ENCODE data around the gene ARHGEF17. TPM values are rescaled to one million over a fixed set of nuclear protein-coding genes. Genes with fewer than 3 reads are reported as not detected.

ARHGEF17 gene
- polyA plus RNA-seq, 3 donors = 0.16 to 1.2 (median 0.55) TPM

DNA sequence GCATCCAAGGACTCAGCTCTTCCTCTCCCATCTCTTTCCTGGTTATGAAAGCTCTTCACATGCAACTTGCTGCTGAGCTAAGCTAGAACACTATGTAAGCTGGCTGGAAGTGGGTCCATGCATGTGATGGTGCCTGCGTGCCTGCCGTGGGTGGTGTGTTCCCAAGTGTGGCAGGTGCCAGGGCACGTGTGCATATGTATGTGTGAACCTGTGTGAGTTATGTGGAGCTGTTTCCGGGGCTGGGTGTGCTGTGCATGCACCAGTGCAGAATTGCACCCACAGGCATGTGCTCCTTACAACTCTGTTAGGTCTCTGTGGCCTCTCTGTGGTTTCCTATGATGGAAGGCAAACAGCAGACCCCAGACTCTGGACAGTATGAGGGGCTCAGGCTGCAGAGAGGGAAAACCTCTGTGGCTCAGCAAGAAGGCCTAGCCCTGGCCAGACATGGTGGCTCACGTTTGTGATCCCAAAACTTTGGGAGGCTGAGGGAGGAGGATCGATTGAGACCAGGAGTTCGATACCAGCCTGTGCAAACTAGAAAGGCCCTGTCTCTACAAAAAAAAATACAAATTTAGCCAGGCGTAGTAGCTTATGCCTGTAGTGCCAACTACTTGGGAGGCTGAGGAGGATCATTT lies 40.1 kb upstream of the ARHGEF17 start:
- Mint-ChIP-seq H3K9me3 (peaks cover 0 to 5% (median 0%) of the 10 kb centered on the region in 7 donors), H3K27me3 (ENCODE audit: low read depth in 3 of 3) (peaks cover 41 to 45% (median 45%) of the 10 kb centered on the region in 3 donors), H3K27ac (peak overlapping the region in 1 of 7 donors; percentile 46), H3K4me1 (peaks cover 49% of the 10 kb centered on the region), H3K36me3 (peaks cover 0 to 7% of the 10 kb centered on the region in 2 donors), H3K4me3 (no peak overlapping the region)
- DNase-seq = no peak
- peaks cover 0 to 9% of the 10 kb centered on the region in 2 donors for H3K9me3 ChIP-seq (replicated peaks in 1 of 2; ENCODE audit: control insufficient read depth in 1 of 2, insufficient read depth in 1 of 2, low read length in 2 of 2)
- H3K4me2 ChIP-seq (replicated peaks; ENCODE audit: extremely low read depth, low read length, poor library complexity, severe bottlenecking) = no peak overlapping the region
- no peaks in the 10 kb centered on the region for H4K20me1 ChIP-seq (ENCODE audit: insufficient read depth, low read length)
- H3K4me3 ChIP-seq (replicated peaks in 1 of 3; ENCODE audit: low read depth in 2 of 3, low read length in 3 of 3) = no peak overlapping the region
- H3K4me1 ChIP-seq (ENCODE audit: control insufficient read depth in 1 of 2, insufficient read depth in 2 of 2, low read length in 2 of 2) = peaks cover 39 to 41% of the 10 kb centered on the region in 2 donors
- TF ChIP-seq, protein P1, sequence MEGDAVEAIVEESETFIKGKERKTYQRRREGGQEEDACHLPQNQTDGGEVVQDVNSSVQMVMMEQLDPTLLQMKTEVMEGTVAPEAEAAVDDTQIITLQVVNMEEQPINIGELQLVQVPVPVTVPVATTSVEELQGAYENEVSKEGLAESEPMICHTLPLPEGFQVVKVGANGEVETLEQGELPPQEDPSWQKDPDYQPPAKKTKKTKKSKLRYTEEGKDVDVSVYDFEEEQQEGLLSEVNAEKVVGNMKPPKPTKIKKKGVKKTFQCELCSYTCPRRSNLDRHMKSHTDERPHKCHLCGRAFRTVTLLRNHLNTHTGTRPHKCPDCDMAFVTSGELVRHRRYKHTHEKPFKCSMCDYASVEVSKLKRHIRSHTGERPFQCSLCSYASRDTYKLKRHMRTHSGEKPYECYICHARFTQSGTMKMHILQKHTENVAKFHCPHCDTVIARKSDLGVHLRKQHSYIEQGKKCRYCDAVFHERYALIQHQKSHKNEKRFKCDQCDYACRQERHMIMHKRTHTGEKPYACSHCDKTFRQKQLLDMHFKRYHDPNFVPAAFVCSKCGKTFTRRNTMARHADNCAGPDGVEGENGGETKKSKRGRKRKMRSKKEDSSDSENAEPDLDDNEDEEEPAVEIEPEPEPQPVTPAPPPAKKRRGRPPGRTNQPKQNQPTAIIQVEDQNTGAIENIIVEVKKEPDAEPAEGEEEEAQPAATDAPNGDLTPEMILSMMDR (IDR thresholded peaks at IDR 0.05) = no peak
- H2AFZ ChIP-seq (ENCODE audit: insufficient read depth, low read depth, low read length, poor library complexity, severe bottlenecking) = no peak overlapping the region
- peaks cover 21 to 36% of the 10 kb centered on the region in 2 donors for H3K27me3 ChIP-seq (ENCODE audit: control insufficient read depth in 2 of 2, insufficient read depth in 2 of 2, low read length in 2 of 2)
- no peaks in the 10 kb centered on the region for H3K36me3 ChIP-seq (replicated peaks in 1 of 2; ENCODE audit: control insufficient read depth in 1 of 2, insufficient read depth in 2 of 2, low read length in 2 of 2)
- H3K27ac ChIP-seq (ENCODE audit: low read depth in 1 of 2, low read length in 2 of 2) = no peak overlapping the region
- intact Hi-C loops (cut with micrococcal nuclease) = no loop called here
- H3K9ac ChIP-seq (ENCODE audit: insufficient read depth, low read length, poor library complexity, severe bottlenecking) = no peak overlapping the region
- H3K79me2 ChIP-seq (ENCODE audit: insufficient read depth, low read length) = no peaks in the 10 kb centered on the region
- 87% methylated on average over 4 of the region's 8 CpGs for WGBS (ENCODE audit: insufficient coverage)

DNA sequence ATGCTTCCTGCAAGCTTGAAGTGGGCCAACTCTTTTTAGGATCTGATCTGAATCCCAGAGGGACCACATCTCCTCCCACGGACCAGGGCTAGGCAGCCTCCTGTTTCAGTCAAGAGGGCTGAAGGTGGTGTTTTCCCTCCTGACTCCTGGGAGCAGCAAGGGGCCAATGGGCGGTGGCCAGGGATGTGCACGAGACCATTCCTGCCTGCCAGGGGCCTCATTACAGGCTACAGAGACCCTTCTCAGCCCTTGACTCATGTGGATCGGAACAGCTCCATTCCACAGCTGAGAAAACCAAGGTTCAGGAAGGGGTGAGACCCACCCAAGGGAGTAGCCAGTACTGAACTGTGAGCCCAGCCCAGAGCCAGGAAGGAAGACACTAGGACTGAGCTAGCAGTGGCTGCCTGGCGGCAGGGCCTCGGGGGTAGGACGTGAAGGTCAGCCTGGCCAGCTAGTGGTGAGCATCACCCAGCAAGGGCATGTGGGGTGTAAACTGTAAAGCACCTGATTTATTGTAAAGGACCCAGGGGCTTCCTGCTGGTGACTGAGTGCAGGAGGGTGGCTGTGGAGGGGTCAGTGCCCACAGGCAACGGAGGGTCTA lies 39.3 kb upstream of the ARHGEF17 start:
- peaks cover 55% of the 10 kb centered on the region for H3K4me1 Mint-ChIP-seq
- H3K36me3 ChIP-seq (replicated peaks in 1 of 2; ENCODE audit: control insufficient read depth in 1 of 2, insufficient read depth in 2 of 2, low read length in 2 of 2) = no peaks in the 10 kb centered on the region
- no peaks in the 10 kb centered on the region for H3K79me2 ChIP-seq (ENCODE audit: insufficient read depth, low read length)
- H3K27me3 Mint-ChIP-seq (ENCODE audit: low read depth in 3 of 3) = peaks cover 34 to 37% (median 37%) of the 10 kb centered on the region in 3 donors
- no peak overlapping the region for H3K27ac Mint-ChIP-seq
- peaks cover 0 to 5% (median 0%) of the 10 kb centered on the region in 7 donors for H3K9me3 Mint-ChIP-seq
- H3K9me3 ChIP-seq (replicated peaks in 1 of 2; ENCODE audit: control insufficient read depth in 1 of 2, insufficient read depth in 1 of 2, low read length in 2 of 2) = peaks cover 0 to 9% of the 10 kb centered on the region in 2 donors
- H4K20me1 ChIP-seq (ENCODE audit: insufficient read depth, low read length) = no peaks in the 10 kb centered on the region
- no peak overlapping the region for H3K27ac ChIP-seq (ENCODE audit: low read depth in 1 of 2, low read length in 2 of 2)
- no peak for DNase-seq
- H3K4me3 Mint-ChIP-seq = no peak overlapping the region
- WGBS (ENCODE audit: insufficient coverage) = 98% methylated on average over 6 of the region's 8 CpGs
- TF ChIP-seq, protein P1 (IDR thresholded peaks at IDR 0.05) = no peak
- H3K9ac ChIP-seq (ENCODE audit: insufficient read depth, low read length, poor library complexity, severe bottlenecking) = no peak overlapping the region
- intact Hi-C loops (cut with micrococcal nuclease) = no loop called here
- no peak overlapping the region for H3K4me3 ChIP-seq (replicated peaks in 1 of 3; ENCODE audit: low read depth in 2 of 3, low read length in 3 of 3)
- H3K27me3 ChIP-seq (ENCODE audit: control insufficient read depth in 2 of 2, insufficient read depth in 2 of 2, low read length in 2 of 2) = peaks cover 13 to 28% of the 10 kb centered on the region in 2 donors
- H3K36me3 Mint-ChIP-seq = peaks cover 0 to 4% of the 10 kb centered on the region in 2 donors
- peaks cover 47% of the 10 kb centered on the region in 2 donors for H3K4me1 ChIP-seq (ENCODE audit: control insufficient read depth in 1 of 2, insufficient read depth in 2 of 2, low read length in 2 of 2)
- H3K4me2 ChIP-seq (replicated peaks; ENCODE audit: extremely low read depth, low read length, poor library complexity, severe bottlenecking) = no peak overlapping the region
- H2AFZ ChIP-seq (ENCODE audit: insufficient read depth, low read depth, low read length, poor library complexity, severe bottlenecking) = no peak overlapping the region
